Prostate gland (tissue), 1 donor: ENCODE measurements around the gene PLA2G4F.

ENCODE experiments used
- POLR2A ChIP-seq: fragments of 450-650 bp; IDR thresholded peaks from one replicate; pipeline ENCODE4 v1.6.1; 2016; ENCODE audit warnings: antibody characterized with exemption, mild to moderate bottlenecking
- POLR2AphosphoS5 ChIP-seq: sonication (generic); formaldehyde crosslinking; IDR thresholded peaks from one replicate; pipeline ENCODE4 v1.6.1; 2017; ENCODE audit warnings: antibody characterized with exemption

GRCh38 chr15:42159381-42160015 lies 3.1 kb upstream of the PLA2G4F start:
- no peak for TF ChIP-seq POLR2A
- no peak for TF ChIP-seq POLR2AphosphoS5
